ENCODE measurements around the gene ALOX15B. TPM values are rescaled to one million over a fixed set of nuclear protein-coding genes. Genes with fewer than 3 reads are reported as not detected.

ALOX15B gene
- total RNA-seq, 1 experiment from 2014 or later: 0.30 TPM

GRCh38 chr17:8006836-8007680 is 31.8 kb upstream of the ALOX15B start:
- ChIA-PET RAD21 (ENCODE audit: low non-redundant PET in 1 of 2, low total read pairs in 2 of 2, uncharacterized antibody in 2 of 2, unreplicated experiment in 2 of 2) (no interaction called here), POLR2A (no interaction called here), CTCF (no interaction called here)
- no peak for ATAC-seq
- no peak overlapping the region for H3K27ac ChIP-seq (ENCODE audit: low read depth, low read length)
- no peak overlapping the region for H2AFZ ChIP-seq (ENCODE audit: low read depth, low read length, poor library complexity, severe bottlenecking)
- H3K27me3 ChIP-seq (ENCODE audit: insufficient read depth, low read length): no peaks in the 10 kb centered on the region
- no peaks in the 10 kb centered on the region for H3K36me3 ChIP-seq (ENCODE audit: control insufficient read depth in 1 of 2, insufficient read depth in 2 of 2, low read length in 2 of 2)
- H3K4me1 ChIP-seq (ENCODE audit: control insufficient read depth in 1 of 2, insufficient read depth in 2 of 2, low read length in 2 of 2): peaks cover 0 to 11% of the 10 kb centered on the region in 2 experiments; a peak in 2 of 4 replicates
- no peak for DNase-seq (ENCODE audit: low read depth, low spot score)
- H3K9ac ChIP-seq (ENCODE audit: low read length): no peak overlapping the region
- H3K9me2 ChIP-seq (ENCODE audit: insufficient read depth): no peaks in the 10 kb centered on the region
- no peaks in the 10 kb centered on the region for H4K20me1 ChIP-seq (ENCODE audit: insufficient read depth)
- no peak for TF ChIP-seq REST (IDR thresholded peaks at IDR 0.05; ENCODE audit: low read depth)
- TF ChIP-seq, protein P1, sequence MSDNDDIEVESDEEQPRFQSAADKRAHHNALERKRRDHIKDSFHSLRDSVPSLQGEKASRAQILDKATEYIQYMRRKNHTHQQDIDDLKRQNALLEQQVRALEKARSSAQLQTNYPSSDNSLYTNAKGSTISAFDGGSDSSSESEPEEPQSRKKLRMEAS (IDR thresholded peaks at IDR 0.05): no peak
- TF ChIP-seq CBX3 (IDR thresholded peaks at IDR 0.05; ENCODE audit: low read depth): no peak
- no peak for TF ChIP-seq SIN3A (IDR thresholded peaks at IDR 0.05; ENCODE audit: low read depth)
- TF ChIP-seq ZNF274 (IDR thresholded peaks at IDR 0.05; ENCODE audit: low read depth, low read length): no peak
- no peak for TF ChIP-seq YY1 (IDR thresholded peaks at IDR 0.05; ENCODE audit: extremely low read depth, insufficient replicate concordance, low read depth, low read length)
- H3K9me3 ChIP-seq (ENCODE audit: control insufficient read depth in 1 of 2, insufficient read depth in 1 of 2, low read depth in 1 of 2, low read length in 2 of 2): no peaks in the 10 kb centered on the region
- no peak overlapping the region for H3K4me2 ChIP-seq (ENCODE audit: low read length)
- no TSS peak for BruUV-seq (replicated peaks)
- intact Hi-C loops (cut with micrococcal nuclease): no loop called here
- no peak overlapping the region for H3K4me3 ChIP-seq (replicated peaks in 1 of 2; ENCODE audit: low read depth in 1 of 2, low read length in 2 of 2)
- H3K79me2 ChIP-seq (ENCODE audit: insufficient read depth, low read length): no peaks in the 10 kb centered on the region

Data from HCT116 (cell line).